GM19328 (cell line): ENCODE measurements around the gene TFCP2.

Experiments used
- ATAC-seq: cut with Tn5 transposase; IDR thresholded peaks from one replicate; pipeline ENCODE4 v1.9.1; 2021; ENCODE audit warnings: mild to moderate bottlenecking, moderate library complexity; ENCODE audit not compliant: unreplicated experiment

The TFCP2 gene

GRCh38 chr12:51160814-51161459, 12.0 kb downstream of the TFCP2 start:
- no peak for ATAC-seq

GRCh38 chr12:51156245-51156765, 16.6 kb downstream of the TFCP2 start:
- no peak for ATAC-seq

GRCh38 chr12:51152953-51153352, 20.0 kb downstream of the TFCP2 start:
- ATAC-seq: no peak

- no peak for ATAC-seq
Measured at GRCh38 chr12:51150777-51151176, 22.2 kb downstream of the TFCP2 start.

GRCh38 chr12:51147309-51147708, 25.6 kb downstream of the TFCP2 start:
- no peak for ATAC-seq

- no peak for ATAC-seq
Measured at GRCh38 chr12:51139292-51139844, 33.6 kb downstream of the TFCP2 start.

GRCh38 chr12:51132693-51133092, 40.2 kb downstream of the TFCP2 start:
- ATAC-seq: no peak

GRCh38 chr12:51131745-51132521, 41.0 kb downstream of the TFCP2 start:
- no peak for ATAC-seq

GRCh38 chr12:51128919-51129318, 44.0 kb downstream of the TFCP2 start:
- no peak for ATAC-seq

- ATAC-seq: no peak
Measured at GRCh38 chr12:51127050-51127729, 45.7 kb downstream of the TFCP2 start.

GRCh38 chr12:51126297-51126696, 46.6 kb downstream of the TFCP2 start:
- no peak for ATAC-seq

GRCh38 chr12:51124504-51124903, 48.4 kb downstream of the TFCP2 start:
- no peak for ATAC-seq

GRCh38 chr12:51122844-51123243, 50.1 kb downstream of the TFCP2 start:
- ATAC-seq: no peak

GRCh38 chr12:51118706-51119105, 54.2 kb downstream of the TFCP2 start:
- no peak for ATAC-seq

GRCh38 chr12:51115533-51115932, 57.4 kb downstream of the TFCP2 start:
- no peak for ATAC-seq

- no peak for ATAC-seq
Measured at GRCh38 chr12:51108136-51108535, 64.8 kb downstream of the TFCP2 start.

GRCh38 chr12:51103977-51104376, 69.0 kb downstream of the TFCP2 start:
- ATAC-seq: no peak

- ATAC-seq: no peak
Measured at GRCh38 chr12:51098611-51099010, 74.3 kb downstream of the TFCP2 start.

GRCh38 chr12:51090705-51091229, 82.2 kb downstream of the TFCP2 start:
- no peak for ATAC-seq

- ATAC-seq: no peak
Measured at GRCh38 chr12:51087818-51088217, 85.1 kb downstream of the TFCP2 start.

- ATAC-seq: no peak
Measured at GRCh38 chr12:51086933-51087332, 86.0 kb downstream of the TFCP2 start.
